ENCODE results near the gene MYL10. TPM values are rescaled to one million over a fixed set of nuclear protein-coding genes. Genes with fewer than 3 reads are reported as not detected.

MYL10 gene
- total RNA-seq, 2 donors from 2014 or later, result not detected

DNA sequence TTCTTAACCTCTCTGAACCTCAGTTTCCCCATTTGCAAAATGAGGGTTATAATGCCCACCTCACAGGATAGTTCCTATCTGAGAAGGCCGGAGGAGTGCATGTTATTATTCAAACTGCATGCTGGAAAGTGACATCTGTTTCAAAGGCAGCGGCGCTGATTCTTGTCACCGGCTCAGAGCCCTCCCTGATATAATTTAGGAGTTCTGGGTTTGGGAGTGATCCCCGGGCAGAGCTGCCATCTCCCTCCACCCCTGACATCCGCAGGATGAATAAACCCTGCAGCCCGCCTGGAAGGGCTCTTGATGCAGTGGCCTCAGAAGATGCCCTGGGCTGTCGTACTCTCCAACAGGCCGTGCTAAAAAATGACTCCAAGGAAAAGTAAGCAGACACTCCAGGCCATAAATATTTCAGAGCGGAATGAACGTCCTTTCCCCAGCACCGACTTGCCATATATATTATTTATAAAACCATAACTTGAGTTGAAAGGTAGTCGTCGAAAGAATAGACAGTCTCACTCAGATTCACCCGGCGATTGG lies 47.0 kb upstream of the MYL10 start:
- intact Hi-C loops (cut with DNase I), result no loop called here

DNA sequence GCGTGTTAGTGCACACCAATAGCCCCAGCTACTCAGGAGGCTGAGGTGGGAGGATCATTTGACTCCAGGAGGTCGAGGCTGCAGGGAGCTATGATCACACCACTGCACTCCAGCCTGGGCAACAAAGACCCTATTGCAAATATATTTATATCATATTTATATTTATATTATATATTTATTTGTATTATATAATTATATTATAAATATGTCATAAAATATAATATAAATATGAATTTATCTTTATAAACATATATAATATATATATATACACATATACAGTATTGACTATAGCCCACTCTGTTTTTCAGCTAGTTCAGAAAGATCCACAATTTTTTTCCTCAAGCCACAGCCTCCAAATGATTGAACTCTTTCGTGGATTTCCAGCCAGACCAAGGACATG lies 45.3 kb upstream of the MYL10 start:
- Histone ChIP-seq H3K4me1 (no peaks in the 10 kb centered on the region), H3K4me3 (no peak overlapping the region), H3K27ac (no peak overlapping the region), H3K9ac (ENCODE audit: low read depth in 2 of 2, low read length in 2 of 2) (no peak overlapping the region), H3K36me3 (no peaks in the 10 kb centered on the region), H3K27me3 (no peaks in the 10 kb centered on the region), H3K9me3 (no peaks in the 10 kb centered on the region)
- no peak for DNase-seq
- intact Hi-C loops (cut with DNase I), result no loop called here
- TF ChIP-seq, protein P1, sequence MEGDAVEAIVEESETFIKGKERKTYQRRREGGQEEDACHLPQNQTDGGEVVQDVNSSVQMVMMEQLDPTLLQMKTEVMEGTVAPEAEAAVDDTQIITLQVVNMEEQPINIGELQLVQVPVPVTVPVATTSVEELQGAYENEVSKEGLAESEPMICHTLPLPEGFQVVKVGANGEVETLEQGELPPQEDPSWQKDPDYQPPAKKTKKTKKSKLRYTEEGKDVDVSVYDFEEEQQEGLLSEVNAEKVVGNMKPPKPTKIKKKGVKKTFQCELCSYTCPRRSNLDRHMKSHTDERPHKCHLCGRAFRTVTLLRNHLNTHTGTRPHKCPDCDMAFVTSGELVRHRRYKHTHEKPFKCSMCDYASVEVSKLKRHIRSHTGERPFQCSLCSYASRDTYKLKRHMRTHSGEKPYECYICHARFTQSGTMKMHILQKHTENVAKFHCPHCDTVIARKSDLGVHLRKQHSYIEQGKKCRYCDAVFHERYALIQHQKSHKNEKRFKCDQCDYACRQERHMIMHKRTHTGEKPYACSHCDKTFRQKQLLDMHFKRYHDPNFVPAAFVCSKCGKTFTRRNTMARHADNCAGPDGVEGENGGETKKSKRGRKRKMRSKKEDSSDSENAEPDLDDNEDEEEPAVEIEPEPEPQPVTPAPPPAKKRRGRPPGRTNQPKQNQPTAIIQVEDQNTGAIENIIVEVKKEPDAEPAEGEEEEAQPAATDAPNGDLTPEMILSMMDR (IDR thresholded peaks at IDR 0.05), result no peak

More for the DNA sequence above, 47.0 kb upstream of the MYL10 start:
- DNase-seq, result no peak
- H3K27ac ChIP-seq, result no peak overlapping the region
- TF ChIP-seq, protein P1 (IDR thresholded peaks at IDR 0.05), result no peak
- no peaks in the 10 kb centered on the region for H3K36me3 ChIP-seq
- H3K4me1 ChIP-seq, result no peaks in the 10 kb centered on the region
- no peaks in the 10 kb centered on the region for H3K27me3 ChIP-seq
- H3K9me3 ChIP-seq, result no peaks in the 10 kb centered on the region
- H3K9ac ChIP-seq (ENCODE audit: low read depth in 2 of 2, low read length in 2 of 2), result no peak overlapping the region
- H3K4me3 ChIP-seq, result no peak overlapping the region

DNA sequence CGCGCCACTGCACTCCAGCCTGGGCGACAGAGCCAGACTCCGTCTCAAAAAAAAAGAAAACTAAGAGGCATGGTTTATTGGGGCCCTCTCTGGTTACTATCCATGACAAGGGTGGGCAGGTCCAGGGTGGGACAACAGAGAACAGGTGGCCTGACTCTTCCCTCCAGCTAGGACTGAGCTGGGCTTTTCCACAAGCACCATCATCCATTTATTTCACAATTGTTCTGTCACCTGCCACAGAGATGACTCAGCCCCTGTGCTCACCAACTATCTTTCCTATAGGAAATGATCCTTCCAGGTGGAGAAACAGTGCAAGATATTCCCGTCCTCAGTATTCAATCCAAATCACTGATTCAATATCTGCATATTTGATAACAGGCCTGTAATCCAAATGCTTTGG lies 44.9 kb upstream of the MYL10 start:
- TF ChIP-seq, protein P1 (IDR thresholded peaks at IDR 0.05), result no peak
- Histone ChIP-seq H3K9ac (ENCODE audit: low read depth in 2 of 2, low read length in 2 of 2) (no peak overlapping the region), H3K27me3 (no peaks in the 10 kb centered on the region), H3K4me3 (no peak overlapping the region), H3K9me3 (no peaks in the 10 kb centered on the region), H3K4me1 (no peaks in the 10 kb centered on the region), H3K36me3 (no peaks in the 10 kb centered on the region), H3K27ac (no peak overlapping the region)
- DNase-seq, result no peak
- intact Hi-C loops (cut with DNase I), result no loop called here

DNA sequence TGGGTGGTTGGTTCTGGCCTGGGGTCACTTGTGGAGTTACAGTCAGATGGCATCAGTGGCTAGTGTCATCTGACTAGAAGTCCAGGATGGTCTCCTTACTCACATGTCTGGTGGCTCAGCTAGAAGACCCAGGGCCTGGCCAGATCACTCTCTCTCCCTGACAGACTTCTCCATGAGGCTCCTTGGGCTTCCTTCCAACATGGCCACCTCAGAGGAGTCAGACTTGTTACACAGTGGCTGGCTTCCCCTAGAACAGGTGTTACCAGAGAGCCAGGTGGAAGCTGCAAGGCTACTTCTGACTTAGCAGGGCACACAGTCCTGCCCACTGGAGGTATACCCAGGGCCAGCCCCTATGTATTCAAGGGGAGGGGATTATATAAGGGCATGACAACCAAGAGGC lies 44.2 kb upstream of the MYL10 start:
- Histone ChIP-seq H3K4me3 (no peak overlapping the region), H3K9ac (ENCODE audit: low read depth in 2 of 2, low read length in 2 of 2) (no peak overlapping the region), H3K36me3 (no peaks in the 10 kb centered on the region), H3K4me1 (no peaks in the 10 kb centered on the region), H3K9me3 (no peaks in the 10 kb centered on the region), H3K27ac (no peak overlapping the region), H3K27me3 (no peaks in the 10 kb centered on the region)
- intact Hi-C loops (cut with DNase I), result no loop called here
- DNase-seq, result no peak
- TF ChIP-seq, protein P1 (IDR thresholded peaks at IDR 0.05), result no peak

DNA sequence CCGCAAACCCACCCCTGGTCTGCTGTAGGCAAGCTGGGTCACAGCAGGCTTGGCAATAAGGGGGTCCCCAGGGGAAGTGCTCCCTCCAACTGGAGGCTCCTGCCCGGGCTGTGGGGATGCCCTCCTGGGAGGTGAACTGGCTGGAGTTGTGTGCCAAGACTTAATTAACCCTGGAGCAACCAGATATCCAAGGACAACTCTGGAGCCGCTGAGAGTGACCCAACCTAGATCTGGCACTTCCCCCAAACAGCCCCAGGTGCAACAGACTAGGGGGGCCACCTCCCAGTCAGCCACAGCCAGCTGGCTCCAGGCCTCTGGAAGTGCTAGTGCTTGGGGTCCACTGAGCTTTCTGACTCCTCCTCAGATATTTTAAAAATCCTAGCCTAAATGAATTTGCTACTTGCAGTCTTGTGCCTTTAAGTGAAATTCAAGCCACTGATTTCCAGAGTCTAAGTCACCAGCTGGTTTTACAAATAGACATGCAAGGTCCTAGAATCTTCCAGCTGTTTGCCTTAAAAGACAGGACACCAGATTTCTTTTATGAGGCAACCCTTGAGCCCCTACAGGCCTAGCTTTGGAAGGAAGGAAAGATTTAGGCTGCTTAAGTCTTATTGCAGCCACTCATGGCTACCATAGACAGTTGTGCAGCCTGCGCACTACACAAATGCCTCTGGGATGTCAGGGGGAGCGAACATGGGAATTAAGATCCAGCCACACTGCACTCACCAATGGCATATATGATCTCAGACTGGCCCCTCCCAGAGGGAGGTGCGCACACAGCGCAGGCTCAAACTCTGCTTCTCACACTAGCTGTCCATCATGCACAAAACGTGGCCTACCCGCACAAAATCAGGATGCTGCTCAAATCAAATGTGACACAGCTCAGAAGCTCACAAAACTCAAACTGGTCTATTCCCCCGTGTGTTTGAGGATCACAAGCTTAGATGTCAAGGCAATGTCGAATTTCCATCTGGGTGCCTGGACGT lies 42.6 kb upstream of the MYL10 start:
- intact Hi-C loops (cut with DNase I), result no loop called here
- Histone ChIP-seq H3K27me3 (no peaks in the 10 kb centered on the region), H3K36me3 (no peaks in the 10 kb centered on the region), H3K4me1 (no peaks in the 10 kb centered on the region), H3K27ac (no peak overlapping the region), H3K4me3 (no peak overlapping the region), H3K9ac (ENCODE audit: low read depth in 2 of 2, low read length in 2 of 2) (no peak overlapping the region), H3K9me3 (no peaks in the 10 kb centered on the region)
- DNase-seq, result no peak
- TF ChIP-seq, protein P1 (IDR thresholded peaks at IDR 0.05), result no peak
